ENCODE data around the gene P3H2. TPM values are rescaled to one million over a fixed set of nuclear protein-coding genes. Genes with fewer than 3 reads are reported as not detected.

The P3H2 gene
- total and polyA plus RNA-seq, 2 experiments from 2014 or later: 8.2 to 24.2 TPM

GRCh38 chr3:189988322-189988721 lies 132.4 kb downstream of the P3H2 start:
- Histone ChIP-seq H3F3A (replicated peaks; ENCODE audit: low read depth) (no peaks in the 10 kb centered on the region), H3K4me2 (no peak overlapping the region), H3K27me3 (ENCODE audit: insufficient read depth) (no peaks in the 10 kb centered on the region), H3K36me3 (ENCODE audit: insufficient read depth) (no peaks in the 10 kb centered on the region), H3K79me2 (replicated peaks; ENCODE audit: insufficient read depth) (no peaks in the 10 kb centered on the region), H3K9me2 (ENCODE audit: insufficient read depth) (no peaks in the 10 kb centered on the region), H2AFZ (no peak overlapping the region), H4K20me1 (replicated peaks; ENCODE audit: insufficient read depth) (no peaks in the 10 kb centered on the region), H3K4me3 (no peak overlapping the region), H3K27ac (ENCODE audit: low read depth) (no peak overlapping the region), H3K4me1 (ENCODE audit: insufficient read depth) (peaks cover 42% of the 10 kb centered on the region)
- no peaks in the 10 kb centered on the region for H3K27me3 Mint-ChIP-seq (ENCODE audit: insufficient read depth, low read depth, poor library complexity)
- H3K4me1 Mint-ChIP-seq: peaks cover 48% of the 10 kb centered on the region
- DNase-seq (ENCODE audit: low spot score) (no peak), ATAC-seq (no peak)
- H3K36me3 Mint-ChIP-seq (ENCODE audit: low read depth): peaks cover 15% of the 10 kb centered on the region; the same call in 2 of the 3 replicates
- TF ChIP-seq EZH2phosphoT487 (IDR thresholded peaks at IDR 0.05; ENCODE audit: unreplicated experiment): no peak
- TF ChIP-seq ETS1 (IDR thresholded peaks at IDR 0.05): no peak
- TF ChIP-seq REST (IDR thresholded peaks at IDR 0.05; ENCODE audit: unreplicated experiment): no peak
- no peak for TF ChIP-seq CTCF (conservative IDR thresholded peaks at IDR 0.05; ENCODE audit: low read depth in 2 of 2)
- no peak for TF ChIP-seq STAT1 (IDR thresholded peaks at IDR 0.05; ENCODE audit: unreplicated experiment)
- TF ChIP-seq ZNF331 (CRISPR knock-in tag; IDR thresholded peaks at IDR 0.05; ENCODE audit: low read depth): no peak
- TF ChIP-seq NANOG (IDR thresholded peaks at IDR 0.05; ENCODE audit: borderline replicate concordance): no peak
- no peak for TF ChIP-seq EZH2 (IDR thresholded peaks at IDR 0.05; ENCODE audit: low read depth, unreplicated experiment)
- no peak for TF ChIP-seq CREB1 (CRISPR knock-in tag; IDR thresholded peaks at IDR 0.05; ENCODE audit: low read depth)
- no peak overlapping the region for H3K27ac Mint-ChIP-seq
- no peaks in the 10 kb centered on the region for H3K9me3 Mint-ChIP-seq
- H3K4me3 Mint-ChIP-seq: no peak overlapping the region

GRCh38 chr3:189985948-189986347 lies 134.7 kb downstream of the P3H2 start:
- peaks cover 49% of the 10 kb centered on the region for H3K4me1 ChIP-seq (ENCODE audit: insufficient read depth)
- H3K27me3 Mint-ChIP-seq (ENCODE audit: insufficient read depth, low read depth, poor library complexity): no peaks in the 10 kb centered on the region
- no peak overlapping the region for H3K4me3 Mint-ChIP-seq
- no peak for ATAC-seq
- no peaks in the 10 kb centered on the region for H3F3A ChIP-seq (replicated peaks; ENCODE audit: low read depth)
- H3K27me3 ChIP-seq (ENCODE audit: insufficient read depth): no peaks in the 10 kb centered on the region
- H3K4me3 ChIP-seq: no peak overlapping the region
- no peaks in the 10 kb centered on the region for H3K9me3 Mint-ChIP-seq
- H4K20me1 ChIP-seq (replicated peaks; ENCODE audit: insufficient read depth): no peaks in the 10 kb centered on the region
- no peak overlapping the region for H3K4me2 ChIP-seq
- no peaks in the 10 kb centered on the region for H3K36me3 ChIP-seq (ENCODE audit: insufficient read depth)
- no peak overlapping the region for H2AFZ ChIP-seq
- no peaks in the 10 kb centered on the region; the same call in 1 of the 2 replicates for H3K9me2 ChIP-seq (ENCODE audit: insufficient read depth)
- H3K79me2 ChIP-seq (replicated peaks; ENCODE audit: insufficient read depth): no peaks in the 10 kb centered on the region
- DNase-seq (ENCODE audit: low spot score): no peak
- TF ChIP-seq EZH2 (IDR thresholded peaks at IDR 0.05; ENCODE audit: low read depth, unreplicated experiment): no peak
- no peak for TF ChIP-seq ZNF331 (CRISPR knock-in tag; IDR thresholded peaks at IDR 0.05; ENCODE audit: low read depth)
- TF ChIP-seq REST (IDR thresholded peaks at IDR 0.05; ENCODE audit: unreplicated experiment): no peak
- H3K27ac Mint-ChIP-seq: no peak overlapping the region
- H3K36me3 Mint-ChIP-seq (ENCODE audit: low read depth): peaks cover 19% of the 10 kb centered on the region; the same call in 2 of the 3 replicates
- no peak overlapping the region for H3K27ac ChIP-seq (ENCODE audit: low read depth)
- H3K4me1 Mint-ChIP-seq: peaks cover 53% of the 10 kb centered on the region

Data from GM23338 (cell line).